GM21576 (cell line): ENCODE data around the gene SYTL3.
A peak's percentile ranks its signal among the peaks of the same experiment; 100 is the strongest.
"Not testable (repeated sequence)": the region's sequence is repeated elsewhere in the genome, so short reads cannot be mapped to it uniquely, and the experiment has no call there.

Source experiments
- ATAC-seq: cut with Tn5 transposase; IDR thresholded peaks from one replicate; pipeline ENCODE4 v1.9.1; 2021; ENCODE audit warnings: mild to moderate bottlenecking, moderate library complexity; ENCODE audit not compliant: unreplicated experiment

SYTL3 gene, protein sequence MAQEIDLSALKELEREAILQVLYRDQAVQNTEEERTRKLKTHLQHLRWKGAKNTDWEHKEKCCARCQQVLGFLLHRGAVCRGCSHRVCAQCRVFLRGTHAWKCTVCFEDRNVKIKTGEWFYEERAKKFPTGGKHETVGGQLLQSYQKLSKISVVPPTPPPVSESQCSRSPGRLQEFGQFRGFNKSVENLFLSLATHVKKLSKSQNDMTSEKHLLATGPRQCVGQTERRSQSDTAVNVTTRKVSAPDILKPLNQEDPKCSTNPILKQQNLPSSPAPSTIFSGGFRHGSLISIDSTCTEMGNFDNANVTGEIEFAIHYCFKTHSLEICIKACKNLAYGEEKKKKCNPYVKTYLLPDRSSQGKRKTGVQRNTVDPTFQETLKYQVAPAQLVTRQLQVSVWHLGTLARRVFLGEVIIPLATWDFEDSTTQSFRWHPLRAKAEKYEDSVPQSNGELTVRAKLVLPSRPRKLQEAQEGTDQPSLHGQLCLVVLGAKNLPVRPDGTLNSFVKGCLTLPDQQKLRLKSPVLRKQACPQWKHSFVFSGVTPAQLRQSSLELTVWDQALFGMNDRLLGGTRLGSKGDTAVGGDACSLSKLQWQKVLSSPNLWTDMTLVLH

DNA sequence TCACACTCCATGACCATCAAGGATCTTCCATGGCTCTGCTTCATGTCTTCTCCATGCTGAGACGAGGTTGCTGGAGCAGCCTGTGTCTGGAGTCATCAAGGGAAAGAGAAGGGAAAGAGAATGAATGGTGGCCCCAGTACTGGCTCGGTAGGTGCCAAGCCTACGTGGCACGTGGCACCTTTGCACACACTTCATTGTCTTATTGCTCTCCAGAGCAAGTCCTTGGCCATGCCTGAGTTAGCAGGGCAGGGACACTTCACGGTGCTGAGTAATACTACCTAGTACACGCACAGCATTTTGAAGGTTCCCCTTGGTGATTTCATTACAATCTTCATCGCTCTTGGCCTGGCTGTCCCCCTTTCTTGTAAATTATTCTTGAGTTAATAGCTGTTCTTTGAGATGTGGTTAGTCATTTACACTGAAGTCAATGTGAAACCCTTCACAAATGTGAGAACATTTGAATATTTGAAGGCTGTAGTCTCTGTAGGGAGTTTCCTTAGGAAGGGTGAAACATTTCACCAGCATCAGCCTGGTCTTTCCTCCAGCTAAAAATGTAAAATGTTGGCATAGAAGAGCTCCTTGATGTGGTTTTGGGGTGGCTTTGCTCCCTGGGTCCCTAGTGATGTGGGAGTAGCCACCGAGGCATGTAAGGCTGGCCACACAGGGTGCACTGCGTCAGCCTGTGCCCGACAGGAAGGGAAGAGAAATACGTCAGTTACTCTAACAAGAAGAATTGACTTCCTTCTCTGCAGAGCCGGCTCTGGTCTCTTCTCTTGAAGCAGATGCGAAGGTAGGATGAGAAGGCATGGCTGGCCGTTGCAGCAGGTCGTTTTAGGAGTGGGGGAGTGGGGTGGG lies at the start of gene SYTL3:
Gene SYTL3, plus strand, starts transcription at position 766 of the 855 bp plus-strand sequence. CDS start 13,215 bp downstream, outside the sequence.
- peak; percentile 42 for ATAC-seq

DNA sequence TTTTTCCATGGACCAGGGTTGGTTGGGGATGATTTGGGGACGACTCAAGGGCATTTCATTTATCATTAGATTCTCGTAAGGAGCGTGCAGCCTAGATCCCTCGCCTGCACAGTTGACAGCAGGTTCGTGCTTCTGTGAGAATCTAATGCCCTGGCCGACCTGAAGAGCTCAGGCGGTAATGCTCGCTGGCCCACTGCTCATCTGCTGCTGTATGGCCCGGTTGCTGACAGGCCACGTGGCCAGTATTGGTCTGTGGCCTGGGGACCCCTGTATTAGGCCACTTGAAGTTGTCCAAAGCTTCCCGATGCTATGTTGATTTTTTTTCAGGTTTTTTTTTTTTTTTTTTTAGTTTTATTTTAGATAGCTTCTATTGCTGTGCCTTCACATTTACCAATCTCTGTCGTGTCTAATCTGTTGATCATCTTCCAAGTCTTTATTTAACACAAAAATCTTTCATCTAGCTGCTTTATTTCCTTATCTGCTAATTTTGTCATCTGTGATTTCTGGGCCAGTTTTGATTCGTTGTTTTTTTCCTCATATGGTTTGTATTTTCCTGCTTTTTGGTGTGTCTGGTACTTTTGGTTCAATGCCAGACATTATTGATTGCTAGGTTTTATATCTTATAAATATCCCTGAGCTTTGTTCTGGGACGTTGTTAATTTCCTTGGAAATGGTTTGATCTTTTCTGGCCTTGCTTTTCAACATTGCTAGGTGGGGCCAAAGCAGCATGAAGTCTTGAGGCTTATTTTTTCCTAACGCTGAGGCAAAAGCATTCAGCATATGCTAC lies 46.4 kb upstream of the SYTL3 start:
- no peak for ATAC-seq

DNA sequence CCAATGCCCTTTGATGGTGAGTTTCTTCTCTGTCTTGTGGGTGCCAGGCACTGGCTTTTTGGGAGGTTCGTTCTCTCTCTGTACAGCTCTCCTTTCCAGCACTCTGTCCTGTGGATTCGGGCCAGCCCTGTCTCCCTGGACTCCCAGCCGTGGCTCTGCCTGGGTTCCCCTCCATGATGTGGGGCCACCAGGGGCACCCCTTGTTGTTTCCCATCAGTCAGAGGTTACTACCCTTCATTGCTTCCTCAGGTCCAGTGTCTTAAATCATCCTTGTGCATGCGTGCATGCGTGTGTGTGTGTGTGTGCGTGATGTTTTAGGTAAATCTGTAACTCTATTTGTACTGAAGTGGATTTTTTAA lies 45.8 kb upstream of the SYTL3 start:
- no peak for ATAC-seq

DNA sequence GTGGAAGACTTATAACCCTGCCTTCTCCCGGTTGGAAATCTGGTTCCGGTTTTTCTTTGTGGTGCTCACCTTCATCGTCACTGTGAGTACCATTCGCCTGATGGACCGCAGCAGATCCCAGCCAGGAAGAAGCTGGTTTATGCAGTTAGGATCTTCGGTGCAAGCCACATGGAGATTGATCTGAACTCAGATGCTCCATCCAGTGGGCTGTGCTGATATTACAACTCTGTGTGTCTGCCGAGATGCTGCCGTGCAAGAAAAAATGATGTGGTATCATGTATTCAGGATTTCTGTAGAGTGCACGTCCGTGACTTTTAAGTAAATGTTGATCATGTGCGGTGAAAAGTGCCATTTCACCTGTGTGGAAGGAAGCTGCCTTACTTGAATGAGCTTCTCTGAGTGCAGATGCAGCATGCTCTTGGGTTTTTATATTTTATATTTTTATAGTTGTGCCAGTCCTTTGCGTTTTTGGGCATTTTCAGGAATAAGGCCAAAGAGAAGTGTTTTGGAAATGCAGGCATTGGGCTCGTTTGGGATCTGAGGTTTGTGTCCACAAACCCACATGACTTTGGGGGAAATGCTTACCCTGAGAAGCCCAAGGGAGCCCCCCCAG lies 44.5 kb upstream of the SYTL3 start:
- ATAC-seq: no peak

DNA sequence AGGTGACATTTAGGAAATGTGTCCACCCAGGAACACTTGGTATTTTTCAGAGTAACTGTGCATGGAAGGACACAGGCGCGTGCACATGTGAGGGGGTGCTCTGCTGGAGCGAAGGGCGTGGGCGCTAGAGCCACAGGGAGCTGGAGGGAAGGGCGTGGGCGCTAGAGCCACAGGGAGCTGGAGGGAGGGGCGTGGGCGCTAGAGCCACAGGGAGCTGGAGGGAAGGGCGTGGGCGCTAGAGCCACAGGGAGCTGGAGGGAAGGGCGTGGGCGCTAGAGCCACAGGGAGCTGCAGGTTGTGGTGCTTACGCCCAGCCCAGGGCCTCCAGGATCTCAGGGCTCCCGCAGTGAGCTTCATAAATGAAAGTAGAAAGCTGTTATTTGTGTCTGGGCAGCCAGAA lies 43.8 kb upstream of the SYTL3 start:
- not testable (repeated sequence) for ATAC-seq

DNA sequence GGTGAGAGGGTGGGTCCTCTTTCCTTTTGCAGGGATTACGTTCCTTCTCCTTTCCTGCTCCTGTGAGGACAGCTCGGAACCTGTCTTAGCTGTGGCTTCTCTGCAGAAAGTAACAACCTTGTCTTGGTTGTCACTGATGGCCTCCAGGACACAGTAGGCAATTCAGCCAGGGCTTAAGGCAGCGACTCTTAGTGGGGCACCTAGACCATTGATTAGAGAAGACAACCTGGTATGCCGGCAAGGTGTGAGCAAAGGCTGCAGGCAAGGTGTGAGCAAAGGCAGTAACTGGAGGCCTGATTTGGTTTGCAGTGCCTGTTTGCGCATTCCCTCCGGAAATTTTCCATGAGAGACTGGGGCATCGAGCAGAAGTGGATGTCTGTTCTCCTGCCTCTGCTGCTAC lies 42.9 kb upstream of the SYTL3 start:
- ATAC-seq: no peak

DNA sequence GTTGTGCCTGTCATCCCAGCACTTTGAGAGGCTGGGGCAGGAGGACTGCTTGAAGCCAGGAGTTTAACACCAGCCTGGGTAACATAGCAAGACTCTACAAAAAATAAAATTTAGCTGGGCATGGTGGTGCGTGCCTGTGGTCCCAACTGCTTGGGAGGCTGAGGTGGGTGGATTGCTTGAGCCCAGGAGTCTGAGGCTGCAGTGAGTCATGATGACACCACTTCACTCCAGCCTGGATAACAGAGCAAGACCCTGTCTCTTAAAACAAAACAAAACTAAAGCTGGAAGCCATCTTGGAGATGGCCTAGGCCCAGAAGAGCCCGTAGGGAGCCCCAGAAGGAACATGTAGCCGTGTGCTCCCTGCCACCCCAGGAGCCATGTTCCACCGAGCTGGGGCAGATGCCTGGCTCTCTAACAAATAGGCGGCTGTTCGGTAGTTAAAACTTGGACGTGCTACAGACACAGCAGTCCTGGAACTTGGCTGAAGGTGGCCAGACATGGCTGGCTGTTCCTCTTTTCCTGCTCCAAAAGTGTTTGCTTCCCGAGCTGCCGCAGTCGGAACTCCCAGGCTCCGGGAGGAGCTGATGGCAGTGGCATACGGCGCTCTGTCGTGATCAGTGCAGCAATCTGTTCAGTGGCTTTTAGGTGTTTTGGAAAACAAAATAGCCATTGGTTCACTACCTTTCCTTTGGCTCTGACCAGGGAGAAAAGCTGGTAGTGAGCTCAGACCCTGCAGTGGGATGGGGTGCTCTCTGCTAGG lies 42.3 kb upstream of the SYTL3 start:
- no peak for ATAC-seq

DNA sequence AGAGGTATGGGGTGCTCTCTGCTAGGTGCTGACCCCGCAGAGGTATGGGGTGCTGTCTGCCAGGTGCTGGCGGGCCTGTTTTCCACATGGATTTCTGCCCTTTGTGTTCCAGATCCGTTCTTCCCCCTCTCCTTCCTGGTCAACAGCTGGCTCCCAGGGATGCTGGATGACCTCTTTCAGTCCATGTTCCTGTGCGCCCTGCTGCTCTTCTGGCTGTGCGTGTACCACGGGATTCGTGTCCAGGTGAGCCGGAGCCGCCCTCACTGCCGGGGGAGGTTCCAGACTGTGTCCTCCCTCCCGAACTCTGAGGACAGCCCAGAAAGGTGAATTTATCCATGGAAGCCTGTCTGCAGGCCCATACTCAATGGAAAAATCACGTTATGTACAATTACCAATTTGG lies 41.6 kb upstream of the SYTL3 start:
- no peak for ATAC-seq

DNA sequence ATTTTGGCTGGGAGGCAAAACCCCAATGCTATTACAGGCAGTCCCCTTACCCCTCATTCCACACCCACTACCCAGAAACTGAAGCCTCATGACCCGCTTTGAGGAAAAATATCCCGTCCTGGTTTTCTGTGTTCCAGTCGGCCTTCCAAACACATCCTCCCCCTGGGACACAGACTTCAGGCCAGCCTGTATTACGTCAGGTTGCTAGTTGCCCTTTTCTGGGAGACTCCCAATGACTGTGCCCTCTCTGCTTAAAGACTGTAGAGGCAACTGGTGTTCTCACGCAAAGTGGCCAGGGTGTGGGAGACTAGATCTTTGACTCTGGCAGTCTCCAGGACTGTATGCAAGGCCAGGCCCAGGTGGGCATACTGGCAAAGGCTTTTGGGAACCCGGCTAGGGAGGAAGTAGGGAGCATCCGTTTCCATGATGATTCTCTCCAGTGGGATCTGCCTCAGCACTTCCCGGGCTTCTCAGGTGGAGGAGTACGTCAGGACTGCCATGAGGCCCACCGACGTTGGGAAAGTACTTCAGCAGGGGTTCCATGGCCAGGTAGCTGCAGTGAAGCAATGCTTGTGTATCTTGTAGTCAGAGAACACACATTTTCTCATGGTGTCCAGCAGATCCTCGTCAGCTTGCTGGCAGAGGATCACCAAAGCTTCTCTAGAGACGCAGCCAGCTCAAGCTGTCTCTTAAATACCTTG lies 40.2 kb upstream of the SYTL3 start:
- no peak for ATAC-seq

DNA sequence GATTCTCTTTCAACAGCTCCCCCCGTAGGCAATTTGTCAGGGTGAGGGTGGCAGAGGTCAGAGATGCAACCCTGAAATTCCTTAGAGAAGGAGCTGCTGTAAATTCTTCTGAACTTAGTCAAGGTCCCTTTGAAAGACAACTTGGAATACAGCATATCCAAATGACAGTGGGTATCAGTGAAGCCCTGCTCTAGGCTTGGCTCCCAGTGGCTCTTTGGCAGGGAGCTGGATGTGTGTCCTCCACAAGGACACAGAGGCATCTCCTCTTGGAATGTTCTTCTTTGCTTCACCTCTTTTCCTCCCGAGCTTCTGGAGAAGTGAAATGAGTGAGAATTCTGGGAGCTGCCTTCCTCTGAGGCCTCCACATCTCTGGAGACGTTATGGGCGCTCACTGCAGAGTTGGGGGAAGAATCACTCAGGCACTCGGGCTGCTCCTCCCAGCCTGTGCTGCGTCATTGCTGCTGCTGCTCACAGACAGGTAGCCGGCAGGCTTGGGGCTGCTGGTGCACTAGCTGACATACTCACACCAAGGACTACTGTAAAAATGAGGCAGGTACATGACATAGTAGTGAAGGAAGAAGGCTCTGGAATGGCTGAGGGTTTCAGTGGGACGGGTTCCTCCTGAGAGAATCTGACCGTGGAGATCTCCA lies 39.4 kb upstream of the SYTL3 start:
- no peak for ATAC-seq

DNA sequence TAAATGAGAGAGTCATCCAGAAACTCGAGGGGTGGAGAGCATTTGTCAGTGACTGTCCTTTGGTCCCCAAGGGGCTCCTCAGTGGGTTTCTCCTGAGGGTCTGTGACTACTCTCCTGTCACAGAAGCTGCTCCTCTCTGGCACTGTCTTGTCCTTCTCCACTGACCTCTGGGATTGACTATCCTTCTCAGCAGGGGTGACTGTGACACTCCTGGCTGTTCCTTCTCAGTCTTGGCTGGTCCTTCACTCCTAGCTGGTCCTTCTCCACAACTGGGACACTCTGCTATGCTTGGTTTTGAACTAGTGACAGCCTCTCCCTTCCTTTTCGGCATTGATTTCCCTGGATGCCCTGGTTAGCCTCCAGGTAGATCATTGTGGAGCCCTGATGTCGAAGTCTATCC lies 38.8 kb upstream of the SYTL3 start:
- no peak for ATAC-seq

DNA sequence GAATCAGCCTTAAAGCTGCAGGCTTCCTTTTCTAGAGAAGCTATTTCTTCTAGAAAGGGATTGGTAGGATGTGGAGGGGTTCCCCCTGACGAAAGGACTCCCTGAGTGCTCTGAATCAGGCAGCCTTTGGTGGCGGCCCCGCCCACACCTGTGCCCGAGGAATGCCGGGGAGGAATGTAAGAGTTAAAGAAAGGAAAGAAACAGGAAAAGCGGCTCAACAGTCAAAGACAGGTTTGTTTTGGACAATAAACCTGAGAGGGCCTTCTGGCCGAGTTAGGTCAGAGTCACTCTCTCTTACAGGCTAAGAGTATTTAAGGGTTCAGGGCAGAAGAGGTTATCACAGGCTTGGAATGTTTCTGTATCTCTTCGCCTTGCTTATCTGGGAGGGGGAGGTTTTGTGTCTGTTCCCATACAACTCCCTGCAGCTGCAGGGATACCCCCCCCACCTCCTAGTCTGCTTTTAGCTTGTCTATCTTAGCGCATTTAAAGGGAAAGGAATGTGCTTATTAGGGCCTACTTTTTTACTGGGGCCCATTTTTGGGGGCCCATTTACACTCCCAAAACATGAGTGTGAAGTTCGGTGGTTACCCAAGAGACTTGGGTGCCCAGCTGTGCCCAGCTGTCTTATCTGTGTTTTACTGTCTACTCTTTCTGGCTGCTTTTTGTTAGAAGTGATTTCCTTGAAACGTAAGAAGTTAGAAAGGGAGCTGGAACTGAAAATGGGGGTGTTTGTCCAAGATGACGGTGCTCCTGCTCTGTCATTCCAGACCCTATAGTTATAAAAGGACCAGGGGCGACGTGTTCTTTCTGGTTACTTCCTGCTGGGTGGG lies 38.1 kb upstream of the SYTL3 start:
- no peak for ATAC-seq

DNA sequence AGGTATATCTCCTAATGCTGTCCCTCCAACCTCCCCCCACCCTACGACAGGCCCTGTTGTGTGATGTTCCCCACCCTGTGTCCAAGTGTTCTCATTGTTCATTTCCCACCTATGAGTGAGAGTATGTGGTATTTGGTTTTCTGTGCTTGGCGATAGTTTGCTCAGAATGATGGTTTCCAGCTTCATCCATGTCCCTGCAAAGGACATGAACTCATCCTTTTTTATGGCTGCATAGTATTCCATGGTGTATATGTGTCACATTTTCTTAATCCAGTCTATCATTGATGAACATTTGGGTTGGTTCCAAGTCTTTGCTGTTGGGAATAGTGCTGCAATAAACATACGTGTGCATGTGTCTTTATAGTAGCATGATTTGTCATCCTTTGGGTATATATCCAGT lies 35.2 kb upstream of the SYTL3 start:
- not testable (repeated sequence) for ATAC-seq

DNA sequence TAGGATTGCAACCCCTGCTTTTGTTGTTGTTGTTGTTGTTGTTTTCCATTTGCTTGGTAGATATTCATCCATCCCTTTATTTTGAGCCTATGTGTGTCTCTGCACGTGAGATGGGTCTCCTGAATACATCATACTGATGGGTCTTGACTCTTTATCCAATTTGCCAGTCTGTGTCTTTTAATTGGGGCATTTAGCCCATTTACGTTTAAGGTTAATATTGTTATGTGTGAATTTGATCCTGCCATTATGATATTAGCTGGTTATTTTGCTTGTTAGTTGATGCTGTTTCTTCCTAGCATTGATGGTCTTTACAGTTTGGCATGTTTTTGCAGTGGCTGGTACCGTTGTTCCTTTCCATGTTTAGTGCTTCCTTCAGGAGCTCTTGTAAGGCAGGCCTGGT lies 31.6 kb upstream of the SYTL3 start:
- not testable (repeated sequence) for ATAC-seq

DNA sequence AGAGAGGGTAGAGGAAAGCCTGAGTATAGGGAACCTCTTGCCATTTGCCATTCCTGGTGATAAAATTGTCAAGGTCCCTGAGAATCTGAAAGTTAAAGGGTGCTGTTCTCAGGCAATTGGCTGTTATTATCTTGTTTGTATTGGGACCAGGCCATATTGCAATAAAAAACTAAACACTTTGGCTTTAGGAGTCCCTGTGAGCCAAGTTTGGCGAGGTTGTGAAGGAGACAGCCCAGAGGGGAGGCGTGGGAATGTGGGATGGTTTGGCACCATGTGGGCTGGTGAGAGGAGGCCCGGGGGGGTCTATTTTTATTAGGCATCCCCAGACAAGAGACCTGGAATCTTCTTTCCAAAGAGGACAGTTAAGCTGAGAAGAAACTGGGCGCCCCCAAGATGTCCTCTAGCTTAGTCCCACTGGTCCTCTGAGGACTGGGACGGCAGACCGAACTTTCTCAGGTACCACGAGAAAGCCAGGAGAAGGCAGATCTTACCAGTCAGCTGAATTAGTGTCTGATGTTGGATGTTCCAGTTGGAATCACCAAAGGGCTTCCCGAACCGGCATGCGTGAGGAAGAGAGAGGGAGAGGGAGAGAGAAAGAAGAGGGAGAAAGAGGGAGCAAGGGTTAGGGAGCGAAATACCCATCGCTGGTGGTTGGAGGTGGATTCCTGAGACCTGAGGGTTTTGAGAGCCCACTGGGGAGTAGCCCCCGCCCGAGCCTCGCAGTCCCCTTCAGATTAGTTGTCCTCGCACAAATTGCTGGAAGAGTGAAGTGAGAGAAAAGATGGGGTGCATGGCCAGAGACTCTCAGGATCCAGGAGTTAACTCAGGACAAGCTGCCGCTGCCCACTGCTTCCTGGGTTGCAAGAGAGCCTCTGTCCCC lies 29.7 kb upstream of the SYTL3 start:
- ATAC-seq: no peak

DNA sequence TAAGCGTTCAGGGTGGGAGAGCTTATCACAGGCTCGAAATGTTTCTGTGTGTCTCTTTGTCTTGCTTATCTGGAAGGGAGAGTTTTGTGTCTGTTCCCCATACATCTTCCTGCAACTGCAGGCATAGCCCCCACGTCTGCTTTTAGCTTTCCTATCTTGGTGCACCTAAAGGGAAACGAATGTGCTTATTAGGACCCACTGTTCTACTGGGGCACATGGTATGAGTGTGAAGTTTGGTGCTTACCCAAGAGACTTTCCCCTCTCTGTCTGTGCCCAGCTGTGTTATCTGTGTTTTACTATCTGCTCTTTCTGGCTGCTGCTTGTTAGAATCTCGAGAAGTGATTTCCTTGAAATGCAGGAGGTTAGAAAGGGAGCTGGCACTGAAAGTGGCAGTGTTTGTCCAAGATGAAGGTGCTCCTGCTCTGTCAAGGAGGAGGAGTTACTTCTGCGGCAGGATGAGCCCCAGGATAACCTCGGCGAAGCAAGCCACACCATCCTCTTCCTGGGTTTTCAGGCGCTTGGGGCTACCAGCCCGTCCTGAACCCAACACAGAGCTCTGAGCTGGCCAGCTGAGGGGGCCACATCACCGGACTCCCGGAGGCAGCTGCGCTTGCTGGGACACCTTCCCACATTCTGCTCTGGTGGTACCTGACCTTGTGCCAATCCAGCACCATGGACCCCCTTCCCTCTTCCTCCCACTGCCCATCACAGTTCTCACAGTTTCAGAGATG lies 28.7 kb upstream of the SYTL3 start:
- ATAC-seq: no peak
